H9 (cell line): ENCODE results near the gene MAPKAPK3. TPM values are rescaled to one million over a fixed set of nuclear protein-coding genes. Genes with fewer than 3 reads are reported as not detected.

Experiments used
- DNase-seq: peaks from one replicate; pipeline ENCODE4 v3.0.0-alpha.2; 2017
- H2AFZ ChIP-seq: one replicate; pipeline ENCODE4 v1.6.1; 2013; ENCODE audit warnings: mild to moderate bottlenecking, low read length, control low read depth, moderate library complexity
- H2AK5ac ChIP-seq: 2 replicates; pipeline ENCODE4 v1.6.1; 2013; ENCODE audit warnings: low read length, control low read depth, mixed read lengths; ENCODE audit not compliant: insufficient read length
- H2BK120ac ChIP-seq: one replicate; pipeline ENCODE4 v1.6.1; 2013; ENCODE audit warnings: low read depth, mild to moderate bottlenecking, low read length, control low read depth, inconsistent platforms; ENCODE audit not compliant: poor library complexity, severe bottlenecking
- H2BK12ac ChIP-seq: 2 replicates; pipeline ENCODE4 v1.6.1; 2013; ENCODE audit warnings: low read length, control low read depth, mixed read lengths, low read depth; ENCODE audit not compliant: insufficient read length
- H2BK15ac ChIP-seq: 2 replicates; pipeline ENCODE4 v1.6.1; 2013; ENCODE audit warnings: low read depth, low read length, control low read depth
- H2BK20ac ChIP-seq: one replicate; pipeline ENCODE4 v1.6.1; 2013; ENCODE audit warnings: low read depth, mild to moderate bottlenecking, low read length, control low read depth, inconsistent platforms; ENCODE audit not compliant: poor library complexity, severe bottlenecking
- H2BK5ac ChIP-seq: 2 replicates; pipeline ENCODE4 v1.6.1; 2013; ENCODE audit warnings: low read length, control low read depth, mixed read lengths; ENCODE audit not compliant: insufficient read length
- H3K14ac ChIP-seq: 2 replicates; pipeline ENCODE4 v1.6.1; 2013; ENCODE audit warnings: low read length, control low read depth; ENCODE audit not compliant: insufficient read depth
- H3K18ac ChIP-seq: 2 replicates; pipeline ENCODE4 v1.6.1; 2013; ENCODE audit warnings: low read depth, mild to moderate bottlenecking, mixed read lengths, low read length, control low read depth; ENCODE audit not compliant: insufficient read length
- H3K23ac ChIP-seq: 2 replicates; pipeline ENCODE4 v1.6.1; 2013; ENCODE audit warnings: low read length, control low read depth, mixed read lengths, low read depth; ENCODE audit not compliant: insufficient read length
- H3K23me2 ChIP-seq: 2 replicates; pipeline ENCODE4 v1.6.1; 2013; ENCODE audit warnings: low read depth, mild to moderate bottlenecking, mixed read lengths, low read length, control low read depth; ENCODE audit not compliant: insufficient read length, poor library complexity, severe bottlenecking
- H3K27ac ChIP-seq: 2 replicates; pipeline ENCODE4 v1.5.1; 2013; ENCODE audit warnings: low read length, control low read depth, mixed read lengths, low read depth; ENCODE audit not compliant: insufficient read length
- H3K27me3 ChIP-seq: 2 replicates; pipeline ENCODE4 v1.6.1; 2013; ENCODE audit warnings: low read length, control low read depth, inconsistent platforms; ENCODE audit not compliant: insufficient read depth
- H3K4ac ChIP-seq: 2 replicates; pipeline ENCODE4 v1.6.1; 2013; ENCODE audit warnings: low read depth, mild to moderate bottlenecking, control low read depth, inconsistent platforms, low read length, moderate library complexity
- H3K4me1 ChIP-seq: 2 replicates; pipeline ENCODE4 v1.6.1; 2013; ENCODE audit warnings: low read length, control low read depth, inconsistent platforms; ENCODE audit not compliant: insufficient read depth
- H3K4me2 ChIP-seq: 2 replicates; pipeline ENCODE4 v1.6.1; 2013; ENCODE audit warnings: low read length, control low read depth, mixed read lengths; ENCODE audit not compliant: insufficient read length, insufficient read depth
- H3K56ac ChIP-seq: 2 replicates; pipeline ENCODE4 v1.6.1; 2013; ENCODE audit warnings: low read depth, mild to moderate bottlenecking, mixed read lengths, low read length, control low read depth; ENCODE audit not compliant: insufficient read length
- H3K79me1 ChIP-seq: 2 replicates; pipeline ENCODE4 v1.6.1; 2013; ENCODE audit warnings: low read depth, mild to moderate bottlenecking, moderate library complexity, low read length, control low read depth, inconsistent platforms; ENCODE audit not compliant: insufficient read depth, poor library complexity, severe bottlenecking
- H3K79me2 ChIP-seq: 2 replicates; pipeline ENCODE4 v1.6.1; 2013; ENCODE audit warnings: low read length, control low read depth, inconsistent platforms; ENCODE audit not compliant: insufficient read depth
- H3K9ac ChIP-seq: 2 replicates; pipeline ENCODE4 v1.6.1; 2013; ENCODE audit warnings: low read length, control low read depth, mixed read lengths; ENCODE audit not compliant: insufficient read length; ENCODE audit errors: extremely low read depth
- H3K9me3 ChIP-seq: one replicate; pipeline ENCODE4 v1.6.1; 2013; ENCODE audit warnings: low read depth, low read length, inconsistent platforms; ENCODE audit not compliant: control insufficient read depth
- H3T11ph ChIP-seq: one replicate; pipeline ENCODE4 v1.6.1; 2013; ENCODE audit warnings: mild to moderate bottlenecking, low read length, control low read depth, inconsistent platforms
- H4K20me1 ChIP-seq: one replicate; pipeline ENCODE4 v1.6.1; 2013; ENCODE audit not compliant: control insufficient read depth, insufficient read length, insufficient read depth
- H4K5ac ChIP-seq: 2 replicates; pipeline ENCODE4 v1.6.1; 2013; ENCODE audit warnings: low read depth, mild to moderate bottlenecking, mixed read lengths, low read length, control low read depth; ENCODE audit not compliant: insufficient read length
- H4K8ac ChIP-seq: replicated peaks from 2 replicates; pipeline ENCODE4 v1.6.1; 2013; ENCODE audit warnings: low read length, control low read depth, mixed read lengths, low read depth; ENCODE audit not compliant: insufficient read length
- H4K91ac ChIP-seq: 2 replicates; pipeline ENCODE4 v1.6.1; 2013; ENCODE audit warnings: low read depth, mild to moderate bottlenecking, moderate library complexity, mixed read lengths, low read length, control low read depth; ENCODE audit not compliant: insufficient read length
- H3K27ac Mint-ChIP-seq, 3 experiments: 2 replicates in 2 of 3; 3 replicates in 1 of 3; pipeline ENCODE4 v1.8.0; 2020 to 2021; ENCODE audit warnings: mixed read lengths in 3 of 3, mild to moderate bottlenecking in 1 of 3, moderate library complexity in 1 of 3
- H3K27me3 Mint-ChIP-seq: 2 replicates; pipeline ENCODE4 v1.8.0; 2021; ENCODE audit warnings: low read depth, mild to moderate bottlenecking, moderate library complexity, mixed read lengths
- H3K36me3 Mint-ChIP-seq, 3 experiments: 2 replicates in 2 of 3; 3 replicates in 1 of 3; pipeline ENCODE4 v1.8.0; 2020 to 2021; ENCODE audit warnings: low read depth in 3 of 3, mixed read lengths in 3 of 3; ENCODE audit not compliant: insufficient read depth in 1 of 3
- H3K4me1 Mint-ChIP-seq, 2 experiments: 2 replicates each; pipeline ENCODE4 v1.8.0; 2020; ENCODE audit warnings: mixed read lengths in 2 of 2
- H3K4me3 Mint-ChIP-seq, 2 experiments: 2 replicates in 1 of 2; 3 replicates in 1 of 2; pipeline ENCODE4 v1.8.0; 2020 to 2021; ENCODE audit warnings: mild to moderate bottlenecking in 2 of 2, mixed read lengths in 2 of 2, moderate library complexity in 1 of 2
- H3K9me3 Mint-ChIP-seq, 2 experiments: 2 replicates in 1 of 2; 3 replicates in 1 of 2; pipeline ENCODE4 v1.8.0; 2020; ENCODE audit warnings: mild to moderate bottlenecking in 2 of 2, mixed read lengths in 2 of 2, moderate library complexity in 1 of 2
- WGBS: extraction: QIAGEN DNeasy Blood & Tissue Kit; methylation state at CpG from one replicate; pipeline ENCODE4 v1.1.7; 2013; ENCODE audit warnings: missing lambda C conversion rate, low lambda C conversion rate, mixed read lengths; ENCODE audit not compliant: insufficient read length; ENCODE audit errors: extremely low coverage; 5-methylcytosine and 5-hydroxymethylcytosine counted together
- total RNA-seq: library from RNA; stranded (reverse); gene quantifications from 2 replicates; pipeline ENCODE4 v1.2.1, GENCODE V29; 2021
- TF ChIP-seq, protein P1 (sequence below): fragments of 200-600 bp; sonication (generic); conservative IDR thresholded peaks from 3 replicates; pipeline ENCODE4 v1.8.0; 2021; ENCODE audit warnings: antibody characterized with exemption, mild to moderate bottlenecking

MAPKAPK3 gene
- total RNA-seq, 1 experiment from 2014 or later: 57.9 TPM

DNA sequence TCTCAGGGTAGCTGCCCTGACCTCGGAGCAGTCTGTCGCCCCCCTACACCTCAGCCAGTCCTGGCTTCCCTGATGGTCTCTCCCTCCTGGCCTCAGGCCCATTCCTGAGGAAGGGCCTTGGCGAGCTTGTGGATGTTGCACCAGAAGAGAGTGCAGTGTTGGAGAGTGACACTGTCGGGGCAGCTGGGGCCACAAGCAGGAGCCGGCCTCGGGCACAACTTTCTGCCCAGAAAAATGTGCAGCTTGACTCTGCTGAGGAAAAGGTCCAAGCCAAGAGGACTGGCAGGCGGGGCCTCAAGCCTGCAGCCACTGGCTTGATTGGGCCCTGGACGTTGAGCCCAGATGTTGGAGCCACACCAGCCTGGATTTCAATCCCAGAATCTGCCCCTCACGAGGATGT lies 34.9 kb upstream of the MAPKAPK3 start:
- Histone ChIP-seq H2AFZ (no peak overlapping the region), H3K27ac (no peak overlapping the region), H3K9me3 (no peaks in the 10 kb centered on the region), H3K23me2 (no peaks in the 10 kb centered on the region), H2AK5ac (no peak overlapping the region), H4K5ac (no peak overlapping the region), H2BK120ac (no peak overlapping the region), H2BK12ac (no peak overlapping the region), H3K23ac (no peak overlapping the region), H3K14ac (no peak overlapping the region), H3K79me1 (no peaks in the 10 kb centered on the region), H3K4ac (no peak overlapping the region), H2BK20ac (no peak overlapping the region), H3K56ac (no peak overlapping the region), H4K20me1 (no peaks in the 10 kb centered on the region), H3K4me2 (no peak overlapping the region), H4K8ac (no peak overlapping the region), H3K4me1 (no peaks in the 10 kb centered on the region), H3T11ph (no peak overlapping the region), H2BK5ac (no peak overlapping the region), H3K9ac (no peak overlapping the region), H3K79me2 (no peaks in the 10 kb centered on the region), H3K27me3 (no peaks in the 10 kb centered on the region), H2BK15ac (no peak overlapping the region), H4K91ac (no peak overlapping the region), H3K18ac (no peak overlapping the region)
- Mint-ChIP-seq H3K27me3 (no peaks in the 10 kb centered on the region), H3K36me3 (peaks cover 0 to 11% (median 4%) of the 10 kb centered on the region in 3 experiments; a peak in 4 of 7 replicates), H3K4me1 (peaks cover 0 to 3% of the 10 kb centered on the region in 2 experiments; a peak in 2 of 4 replicates), H3K9me3 (no peaks in the 10 kb centered on the region), H3K4me3 (no peak overlapping the region), H3K27ac (peak overlapping the region in 1 of 3 experiments; percentile 73; a peak in 2 of 7 replicates)
- no CpG with 5 or more reads among the region's 9 CpGs for WGBS
- no peak for DNase-seq
- TF ChIP-seq, protein P1, sequence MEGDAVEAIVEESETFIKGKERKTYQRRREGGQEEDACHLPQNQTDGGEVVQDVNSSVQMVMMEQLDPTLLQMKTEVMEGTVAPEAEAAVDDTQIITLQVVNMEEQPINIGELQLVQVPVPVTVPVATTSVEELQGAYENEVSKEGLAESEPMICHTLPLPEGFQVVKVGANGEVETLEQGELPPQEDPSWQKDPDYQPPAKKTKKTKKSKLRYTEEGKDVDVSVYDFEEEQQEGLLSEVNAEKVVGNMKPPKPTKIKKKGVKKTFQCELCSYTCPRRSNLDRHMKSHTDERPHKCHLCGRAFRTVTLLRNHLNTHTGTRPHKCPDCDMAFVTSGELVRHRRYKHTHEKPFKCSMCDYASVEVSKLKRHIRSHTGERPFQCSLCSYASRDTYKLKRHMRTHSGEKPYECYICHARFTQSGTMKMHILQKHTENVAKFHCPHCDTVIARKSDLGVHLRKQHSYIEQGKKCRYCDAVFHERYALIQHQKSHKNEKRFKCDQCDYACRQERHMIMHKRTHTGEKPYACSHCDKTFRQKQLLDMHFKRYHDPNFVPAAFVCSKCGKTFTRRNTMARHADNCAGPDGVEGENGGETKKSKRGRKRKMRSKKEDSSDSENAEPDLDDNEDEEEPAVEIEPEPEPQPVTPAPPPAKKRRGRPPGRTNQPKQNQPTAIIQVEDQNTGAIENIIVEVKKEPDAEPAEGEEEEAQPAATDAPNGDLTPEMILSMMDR: no peak
